HG03045 (cell line): Measurements from ENCODE around the gene MICAL2.

ENCODE experiments used
- ATAC-seq: cut with Tn5 transposase; IDR thresholded peaks from one replicate; pipeline ENCODE4 v1.9.1; 2021; ENCODE audit warnings: mild to moderate bottlenecking, moderate library complexity; ENCODE audit not compliant: unreplicated experiment

The MICAL2 gene

DNA sequence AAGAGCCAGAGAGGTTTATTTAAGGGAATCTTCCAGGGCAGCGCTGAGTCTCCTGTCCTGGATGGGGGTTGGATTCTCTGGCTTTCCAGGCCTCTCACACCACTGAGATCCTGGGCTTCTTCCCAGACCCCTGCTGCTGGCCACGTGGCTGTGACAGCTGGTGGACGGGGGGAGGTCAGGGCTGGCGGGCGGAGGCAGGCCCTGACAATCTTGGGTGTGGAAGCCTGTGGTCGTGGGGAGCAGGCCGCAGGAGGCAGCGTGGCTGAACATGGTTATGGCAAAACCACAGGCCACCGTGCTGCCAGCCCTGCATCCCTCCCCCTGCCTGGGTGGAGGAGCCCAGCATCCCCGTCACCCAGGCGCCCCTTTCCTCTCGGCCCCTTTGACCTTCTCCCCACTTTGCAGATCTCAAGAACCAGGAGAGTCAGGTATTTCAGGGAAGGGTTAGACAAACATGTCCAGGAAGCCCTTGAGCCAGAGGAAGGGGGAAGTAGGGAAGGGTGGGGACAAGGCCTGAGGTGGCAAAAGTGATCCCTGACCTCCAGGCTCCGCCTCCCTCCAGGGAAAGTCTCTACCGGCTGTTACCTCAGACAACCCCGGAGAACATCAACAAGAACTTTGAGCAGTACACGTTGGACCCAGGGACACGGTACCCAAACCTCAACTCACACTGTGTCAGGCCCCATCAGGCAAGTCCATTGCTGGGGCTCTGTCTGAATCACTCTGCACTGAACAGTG lies 111.8 kb downstream of the MICAL2 start:
- no peak for ATAC-seq

DNA sequence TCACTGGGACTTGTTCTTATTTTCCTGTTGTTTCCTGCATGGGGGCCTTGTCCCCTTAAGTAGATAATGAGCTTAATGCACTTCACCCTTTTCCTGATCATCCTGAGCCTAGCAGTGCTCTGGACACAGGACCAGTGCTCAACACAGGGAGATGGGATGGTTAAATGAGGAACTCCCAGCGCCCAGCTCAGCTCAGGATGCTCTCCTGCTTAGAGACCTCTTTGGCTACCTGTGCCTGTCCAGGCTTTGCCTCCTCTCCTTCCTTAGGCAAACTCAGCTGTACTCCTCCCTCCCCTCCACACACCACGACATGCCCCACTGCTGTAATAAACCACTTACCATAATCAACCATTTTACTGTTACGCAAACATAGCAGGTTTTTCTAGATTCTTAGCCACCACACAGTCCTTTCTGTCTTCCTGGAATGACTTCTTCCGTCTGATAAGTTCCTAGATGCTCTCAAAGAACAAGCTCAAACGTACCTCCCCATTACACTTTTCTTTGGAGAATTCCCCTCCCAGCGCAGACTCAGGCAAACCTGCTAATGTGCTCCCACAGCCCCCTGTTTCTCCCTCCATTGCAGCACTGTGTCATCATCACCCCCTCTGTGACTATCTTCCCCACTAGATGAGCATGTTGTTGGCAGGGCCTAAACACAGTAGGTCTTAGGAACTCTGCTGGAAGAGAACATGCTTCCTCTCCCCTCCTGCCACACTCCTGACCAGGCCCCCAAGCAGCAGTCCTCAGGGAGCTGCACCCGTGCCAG lies 113.6 kb downstream of the MICAL2 start:
- ATAC-seq, result no peak

DNA sequence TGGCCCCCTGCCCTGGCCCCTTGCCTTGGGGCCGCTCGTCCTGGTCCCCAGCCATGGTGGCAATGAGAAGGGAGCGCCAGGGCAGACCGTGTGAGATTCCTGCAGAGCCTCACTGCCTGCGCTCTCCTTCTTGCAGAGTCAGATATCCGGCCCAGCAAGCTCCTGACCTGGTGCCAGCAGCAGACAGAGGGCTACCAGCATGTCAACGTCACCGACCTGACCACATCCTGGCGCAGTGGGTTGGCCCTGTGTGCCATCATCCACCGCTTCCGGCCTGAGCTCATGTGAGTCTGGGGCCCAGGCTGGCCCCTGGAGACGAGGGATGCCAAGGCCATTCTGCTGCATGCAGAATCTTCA lies 114.1 kb downstream of the MICAL2 start:
- ATAC-seq, result peak; percentile 88

DNA sequence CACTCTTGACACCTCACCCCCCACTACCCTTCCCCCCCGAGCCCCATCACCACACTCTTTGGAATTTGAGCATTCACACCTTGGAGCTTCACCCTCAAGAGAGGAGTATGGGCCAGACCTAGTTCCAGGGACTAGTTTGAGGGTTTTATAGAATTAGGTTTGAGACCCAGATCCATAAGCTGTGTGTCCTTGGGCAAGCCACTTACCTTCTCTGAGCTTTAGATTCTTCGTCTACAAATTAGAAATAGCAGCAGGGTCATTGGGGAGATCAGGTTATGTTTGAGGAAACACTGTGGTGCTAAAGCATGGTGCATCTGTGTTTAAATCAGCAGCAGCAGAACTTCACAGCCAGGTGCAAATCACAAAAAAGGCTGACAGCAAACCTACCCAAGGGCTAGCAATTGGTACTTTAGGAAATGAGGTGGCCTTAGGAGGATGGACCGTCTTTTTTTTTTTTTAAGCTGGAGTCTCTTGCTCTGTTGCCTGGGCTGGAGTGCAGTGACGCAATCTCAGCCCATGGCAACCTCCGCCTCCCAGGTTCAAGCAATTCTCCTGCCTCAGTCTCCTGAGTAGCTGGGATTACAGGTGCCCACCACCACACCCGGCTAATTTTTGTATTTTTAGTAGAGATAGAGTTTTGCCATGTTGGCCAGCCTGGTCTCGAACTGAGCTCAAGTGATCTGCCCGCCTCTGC lies 114.8 kb downstream of the MICAL2 start:
- ATAC-seq, result no peak

DNA sequence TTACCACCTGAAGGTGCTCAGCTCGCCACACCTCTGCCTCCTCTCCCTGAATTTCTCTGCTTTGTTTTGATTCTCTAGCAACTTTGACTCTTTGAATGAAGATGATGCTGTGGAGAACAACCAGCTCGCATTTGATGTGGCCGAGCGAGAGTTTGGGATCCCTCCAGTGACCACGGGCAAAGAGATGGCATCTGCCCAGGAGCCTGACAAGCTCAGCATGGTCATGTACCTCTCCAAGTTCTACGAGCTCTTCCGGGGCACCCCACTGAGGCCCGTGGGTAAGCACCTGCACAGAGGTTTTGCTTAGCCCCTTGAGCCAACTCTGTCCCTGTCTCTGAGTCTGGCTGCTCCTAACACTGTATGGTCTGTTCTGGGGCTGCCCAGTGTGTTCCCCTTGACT lies 115.7 kb downstream of the MICAL2 start:
- no peak for ATAC-seq

DNA sequence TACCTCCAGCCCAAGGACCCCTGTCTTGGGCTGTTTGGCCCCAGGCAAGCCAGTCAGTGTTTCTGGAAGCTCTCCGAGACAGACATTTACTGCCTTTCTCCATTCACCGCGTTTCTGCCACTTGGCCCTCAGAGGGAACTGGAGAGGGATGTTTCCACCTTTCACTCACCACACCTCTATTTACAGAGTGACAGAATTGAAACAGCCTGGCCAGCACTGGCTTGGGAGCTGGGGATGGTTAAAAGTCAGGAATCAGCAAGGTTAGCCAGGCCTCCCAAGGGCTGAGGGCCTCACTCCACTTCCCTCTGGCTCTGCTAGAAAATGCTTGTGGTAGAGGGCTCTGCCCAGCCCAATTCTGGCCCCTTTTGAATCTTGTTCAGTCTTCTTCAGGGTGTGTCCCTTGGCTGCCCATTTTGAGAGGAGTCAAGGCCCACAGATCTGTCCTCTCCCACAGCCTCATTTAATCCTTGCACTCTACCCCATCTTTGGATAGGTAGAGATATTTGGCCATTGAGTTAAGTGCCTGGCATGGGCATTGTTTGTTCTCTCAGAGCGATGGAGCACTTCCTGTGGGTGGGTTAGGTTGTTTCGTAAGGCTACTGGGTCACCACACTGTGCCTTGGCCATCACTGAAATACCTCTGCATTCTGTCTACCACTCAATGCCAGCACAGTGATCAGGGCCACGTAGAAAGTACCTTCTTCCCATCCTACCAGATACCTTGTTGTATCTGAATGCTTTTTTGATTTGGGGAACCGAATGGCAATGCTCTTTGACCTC lies 119.2 kb downstream of the MICAL2 start:
- ATAC-seq, result no peak

DNA sequence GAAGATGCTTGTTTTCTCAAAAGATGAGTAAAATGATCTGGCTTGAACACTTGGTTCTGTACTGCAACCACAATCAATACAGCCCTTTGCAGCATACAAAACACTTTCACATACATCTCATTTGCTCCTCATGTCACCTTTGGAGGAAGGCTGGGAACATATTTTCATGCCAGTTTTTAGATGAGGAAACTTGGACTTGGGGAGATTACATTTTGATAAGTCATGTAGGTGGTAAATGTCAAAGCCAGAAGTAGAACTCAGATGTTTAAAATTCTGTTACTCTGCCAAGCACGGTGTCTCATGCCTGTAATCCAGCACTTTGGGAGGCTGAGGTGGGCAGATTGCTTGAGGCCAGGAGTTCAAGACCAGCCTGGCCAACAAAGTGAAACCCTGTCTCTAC lies 121.8 kb downstream of the MICAL2 start:
- no peak for ATAC-seq

DNA sequence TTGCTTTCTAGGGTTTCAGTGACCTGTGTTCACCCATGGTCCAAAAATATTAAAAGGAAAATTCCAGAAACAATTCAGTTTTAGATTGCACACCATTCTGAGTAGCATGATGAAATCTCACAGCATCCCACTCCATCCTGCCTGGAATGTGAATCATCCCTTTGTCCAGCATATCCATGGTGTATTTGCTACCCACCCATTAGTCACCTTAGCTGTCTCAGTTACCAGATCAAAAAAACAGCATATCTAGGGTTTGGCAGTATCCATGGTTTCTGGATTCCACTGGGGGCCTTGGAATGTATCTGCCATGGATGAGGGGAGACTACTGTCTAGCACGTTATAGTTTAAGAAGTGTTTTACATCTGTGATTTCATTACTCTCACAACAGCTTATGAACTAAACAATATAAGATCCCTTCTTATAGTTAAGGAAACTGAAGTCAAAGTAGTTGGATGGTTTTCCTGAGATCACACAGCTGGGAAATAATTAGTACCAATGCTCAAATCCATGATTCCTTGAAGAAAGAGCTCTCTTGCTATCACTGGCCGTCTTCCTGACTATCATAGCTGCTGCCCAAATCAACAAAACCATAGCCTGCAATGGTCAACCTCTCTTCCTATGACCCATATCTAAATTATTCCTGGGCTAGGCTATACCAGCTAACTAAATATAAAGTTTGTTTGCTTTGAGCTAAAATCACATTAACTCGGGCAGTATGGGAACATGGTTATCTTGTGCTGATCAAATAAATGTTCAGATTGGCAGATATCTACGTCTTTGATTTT lies 122.6 kb downstream of the MICAL2 start:
- ATAC-seq, result no peak

DNA sequence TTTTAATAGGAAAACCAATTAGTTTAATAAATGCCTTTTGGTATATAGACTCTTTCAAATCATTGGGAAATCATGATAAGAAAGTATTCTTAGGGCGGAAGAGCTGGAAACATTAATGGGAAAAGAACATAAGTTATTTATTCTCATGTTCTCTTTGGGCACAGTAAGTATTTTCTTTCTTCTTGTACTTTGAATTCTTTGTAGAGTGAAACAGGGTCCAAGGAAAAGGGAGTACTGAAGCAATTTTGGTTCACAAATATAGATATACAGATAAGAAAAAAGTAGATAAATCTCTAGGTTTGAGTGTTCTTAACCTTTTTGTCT lies 123.2 kb downstream of the MICAL2 start:
- ATAC-seq, result no peak

DNA sequence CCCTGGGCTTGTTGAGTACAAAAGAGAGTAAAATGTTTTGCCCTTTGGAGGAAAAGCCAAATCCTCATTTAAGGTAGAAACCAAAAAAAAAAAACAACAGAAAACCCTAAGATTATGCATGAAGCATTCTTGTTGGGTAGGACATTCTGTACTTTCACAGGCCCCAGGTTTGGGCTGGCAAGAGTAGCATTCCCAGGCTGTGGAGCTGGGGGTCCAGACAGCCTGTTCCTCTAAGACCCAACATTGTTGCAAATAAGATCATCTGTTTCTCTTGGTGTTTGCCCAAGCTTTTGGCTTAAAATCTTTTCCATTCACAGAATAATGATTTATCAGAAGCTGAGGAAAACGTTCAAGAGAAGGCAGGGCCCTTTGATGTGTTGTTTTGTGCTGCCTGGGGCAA lies 123.8 kb downstream of the MICAL2 start:
- no peak for ATAC-seq

DNA sequence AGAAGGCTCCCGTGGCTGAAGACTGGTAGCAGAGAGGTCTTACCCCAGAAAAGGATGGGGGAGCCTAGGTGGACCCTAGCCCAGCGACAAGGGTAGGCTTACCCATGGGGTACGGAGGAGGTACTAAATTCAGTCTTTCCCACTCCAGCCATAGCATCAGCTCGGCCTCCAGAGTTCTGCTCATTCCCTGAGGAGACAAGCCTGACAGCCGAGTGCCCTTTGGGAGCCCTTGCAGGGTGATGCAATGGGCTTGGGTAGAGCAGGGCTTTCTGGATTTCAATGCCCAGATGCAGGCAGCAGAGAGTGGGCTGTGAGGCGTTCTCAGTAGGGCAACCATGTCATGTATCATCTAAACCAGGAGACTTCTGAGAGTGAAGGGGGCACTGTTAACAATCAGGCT lies 124.7 kb downstream of the MICAL2 start:
- no peak for ATAC-seq

DNA sequence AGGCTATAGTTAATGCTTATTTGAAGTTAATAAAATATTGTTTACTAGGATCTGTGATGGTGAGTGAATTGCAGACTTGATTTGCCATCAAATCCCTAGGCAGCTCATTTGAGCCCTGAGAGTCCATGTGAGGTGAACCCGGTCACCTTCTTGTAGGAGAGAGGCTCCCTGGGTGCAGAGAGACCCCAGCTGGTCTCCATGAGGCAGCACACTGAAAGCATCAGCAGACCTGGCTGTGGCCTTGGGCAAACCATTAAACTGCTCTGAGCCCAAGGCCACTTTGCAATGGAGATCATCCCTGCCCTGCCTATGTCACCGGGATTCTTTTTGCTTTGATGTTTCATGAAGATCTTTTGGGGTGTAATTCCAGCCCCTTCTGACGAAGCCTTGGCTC lies 125.2 kb downstream of the MICAL2 start:
- no peak for ATAC-seq

DNA sequence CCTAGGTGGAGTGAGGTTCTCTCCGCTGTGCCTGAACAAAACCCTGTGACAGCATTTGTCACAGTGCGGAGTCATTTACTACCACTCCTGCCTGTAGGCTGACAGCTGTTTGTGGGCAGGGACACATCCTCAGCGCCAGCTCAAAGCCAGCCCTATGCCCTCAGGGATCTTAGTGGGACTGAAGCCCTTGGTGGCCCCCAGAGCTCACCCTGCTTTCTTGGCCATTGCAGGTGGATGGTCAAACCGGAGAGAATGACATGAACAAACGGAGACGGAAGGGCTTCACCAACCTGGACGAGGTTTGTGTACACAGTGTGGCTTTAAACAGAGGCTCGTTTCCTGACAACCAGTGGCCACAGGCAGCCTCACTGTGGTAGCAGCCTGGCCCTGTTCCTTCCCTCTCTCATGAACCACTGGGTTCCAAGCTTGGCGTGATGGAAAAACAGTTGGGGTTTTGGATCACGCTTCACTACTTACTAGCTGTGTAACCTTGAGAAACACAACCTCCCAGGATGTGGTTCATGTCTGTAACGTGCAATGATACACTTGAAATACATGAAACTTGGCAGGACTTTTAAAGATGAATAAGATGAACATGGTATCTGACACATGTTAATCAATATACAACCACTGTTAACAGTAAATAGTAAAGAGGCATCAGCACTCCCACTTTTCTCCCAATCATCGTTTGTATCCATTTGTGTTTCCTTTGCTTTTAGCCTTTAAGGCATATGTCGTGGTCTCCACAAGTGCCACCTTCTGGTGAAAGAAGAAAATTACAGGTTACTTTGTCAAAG lies 125.8 kb downstream of the MICAL2 start:
- peak; percentile 58 for ATAC-seq

DNA sequence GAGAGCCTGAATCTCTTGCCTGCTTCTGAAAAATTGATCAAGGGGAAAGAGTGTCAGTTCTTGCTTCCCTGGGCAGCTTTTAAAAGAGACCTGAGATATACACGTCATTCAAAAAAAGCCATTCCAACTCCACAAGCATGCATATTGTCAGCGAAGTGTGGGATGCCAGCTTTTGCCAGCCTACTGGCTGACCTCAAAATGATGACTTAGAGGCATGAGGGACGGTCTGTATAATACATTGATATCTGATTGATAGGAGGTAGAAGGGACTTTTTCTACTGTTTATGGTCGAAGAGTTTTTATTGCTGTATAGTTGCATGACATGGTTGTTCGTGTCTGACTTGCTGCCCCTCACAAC lies 126.3 kb downstream of the MICAL2 start:
- no peak for ATAC-seq

DNA sequence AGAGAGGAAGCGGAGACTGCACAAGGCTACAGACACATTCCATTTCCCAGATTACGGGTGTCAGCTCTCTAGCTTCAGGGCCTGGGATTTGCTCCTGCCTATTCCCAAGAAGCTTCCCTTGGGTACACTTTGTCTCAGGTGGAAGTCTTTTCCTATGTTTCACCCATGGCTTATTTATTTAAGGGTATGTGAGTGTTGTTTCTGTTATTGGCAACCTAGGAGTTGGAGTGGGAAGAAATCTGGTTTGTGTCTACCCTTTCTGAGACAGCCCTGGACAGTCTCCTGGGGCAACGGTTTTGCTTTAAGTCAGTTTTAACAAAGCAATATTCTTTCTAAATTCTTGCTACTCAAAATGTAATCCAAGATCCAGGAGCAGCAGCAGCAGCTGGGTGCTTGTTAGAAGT lies 127.0 kb downstream of the MICAL2 start:
- ATAC-seq, result no peak

DNA sequence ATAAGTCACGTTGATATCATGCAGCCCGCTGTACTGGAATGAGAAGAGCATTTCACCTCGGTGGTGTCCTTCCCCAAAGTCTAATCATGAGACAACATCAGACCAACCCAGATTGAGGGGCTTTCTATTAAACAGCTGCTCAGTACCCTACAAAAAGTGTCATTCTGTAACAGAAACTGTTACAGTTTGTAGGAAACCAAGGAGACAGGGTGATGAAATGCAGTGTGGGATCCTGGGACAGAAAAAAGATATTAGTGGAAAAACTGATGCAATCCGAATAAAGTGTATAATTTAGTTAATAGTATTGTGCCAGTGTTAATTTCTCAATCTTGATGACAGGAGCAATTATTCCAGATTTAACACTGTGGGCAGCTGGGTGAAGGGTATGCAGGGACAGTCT lies 128.0 kb downstream of the MICAL2 start:
- ATAC-seq, result no peak

DNA sequence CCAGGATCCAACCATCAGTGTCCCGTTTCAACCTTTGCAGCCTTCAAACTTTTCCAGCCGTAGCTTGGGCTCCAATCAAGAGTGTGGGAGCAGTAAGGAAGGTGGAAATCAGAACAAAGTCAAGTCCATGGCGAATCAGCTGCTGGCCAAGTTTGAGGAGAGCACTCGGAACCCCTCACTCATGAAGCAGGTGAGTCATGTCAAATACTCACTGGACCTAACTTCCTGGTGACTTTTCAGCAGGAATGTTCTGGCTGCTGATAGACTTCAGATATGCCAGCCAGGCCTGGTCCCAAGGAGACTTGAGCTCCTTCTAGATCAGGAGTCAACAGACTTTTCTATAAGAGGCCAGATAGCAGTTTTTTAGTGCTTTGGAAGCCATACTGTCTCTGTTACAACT lies 129.0 kb downstream of the MICAL2 start:
- no peak for ATAC-seq

DNA sequence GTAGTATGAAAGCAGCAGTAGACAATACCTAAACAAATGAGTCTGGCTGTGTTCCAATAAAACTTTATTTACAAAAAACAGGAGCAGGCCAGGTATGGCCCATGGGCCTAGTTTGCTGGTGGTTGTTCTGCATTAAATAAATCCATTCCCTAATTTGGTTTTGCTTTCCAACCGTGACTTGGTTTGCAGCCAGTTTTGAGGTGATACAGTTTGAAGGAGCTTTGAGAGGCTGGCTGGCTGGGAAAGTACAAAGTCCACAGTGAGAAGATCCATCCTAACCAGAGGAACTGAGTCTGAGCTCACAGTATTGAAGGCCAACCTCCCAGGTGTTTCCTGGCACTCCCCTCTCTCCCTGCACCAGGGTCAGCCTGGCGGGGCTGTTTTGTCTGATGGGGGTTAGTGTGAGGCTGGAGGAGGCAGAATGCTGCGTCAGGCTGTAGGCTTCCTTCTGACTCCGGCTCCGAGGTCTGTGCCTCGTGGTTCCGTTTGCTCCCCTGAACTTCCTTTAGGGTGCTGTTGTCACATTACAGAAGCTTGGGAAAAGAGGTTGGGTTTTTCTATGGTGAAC lies 129.5 kb downstream of the MICAL2 start:
- ATAC-seq, result no peak

DNA sequence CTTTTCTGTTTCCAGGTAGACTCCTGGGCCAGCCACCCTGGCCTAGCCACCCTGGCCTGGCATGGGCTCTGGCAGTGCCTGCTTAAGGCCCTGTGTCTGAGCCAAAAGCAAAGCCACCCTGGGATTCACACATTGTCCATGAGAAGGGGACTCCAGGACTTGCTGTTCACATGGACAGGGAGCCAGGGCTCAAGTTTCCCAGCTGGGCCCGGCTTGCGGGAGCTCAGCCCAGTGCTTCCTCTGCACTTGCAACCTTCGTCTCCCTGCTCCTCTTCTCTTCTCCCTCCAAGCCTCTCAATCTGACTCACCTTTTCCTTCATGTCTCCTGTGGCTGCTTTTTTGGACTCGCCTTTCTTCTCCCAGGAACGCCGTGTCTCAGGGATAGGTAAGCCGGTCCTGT lies 130.3 kb downstream of the MICAL2 start:
- ATAC-seq, result no peak

DNA sequence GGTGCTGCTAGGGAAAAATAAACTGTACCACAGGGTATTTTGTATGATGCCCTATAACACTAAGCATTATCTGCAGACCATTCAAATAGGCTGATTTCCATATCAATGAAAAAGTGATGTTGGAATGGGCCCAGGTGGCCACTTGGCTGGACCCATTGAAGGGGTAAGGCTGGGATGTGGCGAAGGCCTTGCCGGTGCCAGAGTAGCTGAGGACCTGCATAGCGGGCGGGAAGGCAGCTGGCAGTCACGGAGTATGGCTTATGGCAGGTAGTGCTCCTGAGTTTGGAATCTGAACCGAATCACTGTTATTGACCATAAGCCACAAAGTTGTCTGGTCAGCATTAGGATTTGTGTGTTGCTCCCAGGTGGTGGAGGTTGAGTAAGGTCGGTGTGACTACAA lies 131.0 kb downstream of the MICAL2 start:
- no peak for ATAC-seq
